ENCODE data around the gene FAM89B. TPM values are rescaled to one million over a fixed set of nuclear protein-coding genes. Genes with fewer than 3 reads are reported as not detected.
A peak's percentile ranks its signal among the peaks of the same experiment; 100 is the strongest.

The FAM89B gene
- total RNA-seq, 1 donor from 2014 or later: 47.5 TPM

DNA sequence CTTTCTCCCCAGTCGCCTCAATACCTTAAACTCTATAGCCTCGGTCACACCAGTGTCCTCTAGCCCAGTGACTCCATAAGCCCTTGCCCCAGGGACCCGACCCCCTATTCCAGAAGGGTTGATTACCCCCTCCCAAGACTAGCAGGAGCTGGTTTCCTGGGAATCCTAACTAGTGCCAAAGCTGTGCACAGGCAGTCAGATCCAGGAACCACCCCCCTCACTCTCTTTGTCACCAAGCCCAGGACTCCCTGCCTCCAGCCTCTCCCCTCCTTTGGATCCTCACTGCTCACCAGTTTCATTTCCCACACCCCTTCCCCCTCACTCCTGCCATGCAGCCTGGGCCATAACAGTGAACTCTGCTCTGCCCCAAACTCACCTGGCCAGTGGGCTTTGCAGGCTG lies 23.9 kb upstream of the FAM89B start:
- Mint-ChIP-seq H3K27ac (ENCODE audit: unreplicated experiment) (no peak overlapping the region), H3K27me3 (ENCODE audit: low read depth, unreplicated experiment) (peaks cover 48% of the 10 kb centered on the region), H3K4me3 (ENCODE audit: unreplicated experiment) (no peak overlapping the region), H3K36me3 (ENCODE audit: low read depth, unreplicated experiment) (peaks cover 32% of the 10 kb centered on the region), H3K9me3 (ENCODE audit: unreplicated experiment) (peaks cover 9% of the 10 kb centered on the region), H3K4me1 (ENCODE audit: low read depth, unreplicated experiment) (peaks cover 2% of the 10 kb centered on the region)
- no peak overlapping the region for H3K4me3 ChIP-seq (ENCODE audit: insufficient read depth, low read depth, low read length)
- TF ChIP-seq CTCF (IDR thresholded peaks at IDR 0.05; ENCODE audit: insufficient read depth, low read depth, low read length) (no peak), EZH2 (IDR thresholded peaks at IDR 0.05; ENCODE audit: insufficient read depth, low read length) (no peak)
- H2AFZ ChIP-seq (ENCODE audit: low read depth, low read length): no peak overlapping the region
- H3K4me1 ChIP-seq (ENCODE audit: insufficient read depth, low read length): no peaks in the 10 kb centered on the region
- no peak overlapping the region for H3K27ac ChIP-seq (ENCODE audit: low read depth, low read length)
- DNase-seq (ENCODE audit: low read depth) (no peak), FAIRE-seq (no peak)
- no peaks in the 10 kb centered on the region for H3K9me3 ChIP-seq (ENCODE audit: insufficient read depth, low read depth, low read length)
- H3K9ac ChIP-seq (ENCODE audit: low read length): no peak overlapping the region
- H3K27me3 ChIP-seq (ENCODE audit: insufficient read depth, low read length): no peaks in the 10 kb centered on the region
- H3K4me2 ChIP-seq (ENCODE audit: low read length): no peak overlapping the region
- H3K36me3 ChIP-seq (ENCODE audit: insufficient read depth, low read length): peaks cover 21% of the 10 kb centered on the region
- peaks cover 79% of the 10 kb centered on the region for H4K20me1 ChIP-seq (ENCODE audit: insufficient read depth, low read length)
- H3K79me2 ChIP-seq (ENCODE audit: insufficient read depth, low read length): peaks cover 6% of the 10 kb centered on the region

GRCh38 chr11:65549096-65549495 lies 23.2 kb upstream of the FAM89B start:
- no peak overlapping the region for H3K9ac ChIP-seq (ENCODE audit: low read length)
- peaks cover 29% of the 10 kb centered on the region for H3K36me3 Mint-ChIP-seq (ENCODE audit: low read depth, unreplicated experiment)
- TF ChIP-seq CTCF (IDR thresholded peaks at IDR 0.05; ENCODE audit: insufficient read depth, low read depth, low read length) (no peak), EZH2 (IDR thresholded peaks at IDR 0.05; ENCODE audit: insufficient read depth, low read length) (no peak)
- H3K4me3 Mint-ChIP-seq (ENCODE audit: unreplicated experiment): peak overlapping the region; percentile 71
- peaks cover 44% of the 10 kb centered on the region for H3K27me3 Mint-ChIP-seq (ENCODE audit: low read depth, unreplicated experiment)
- no peak overlapping the region for H3K4me2 ChIP-seq (ENCODE audit: low read length)
- H3K9me3 ChIP-seq (ENCODE audit: insufficient read depth, low read depth, low read length): no peaks in the 10 kb centered on the region
- no peak overlapping the region for H3K4me3 ChIP-seq (ENCODE audit: insufficient read depth, low read depth, low read length)
- H3K4me1 ChIP-seq (ENCODE audit: insufficient read depth, low read length): peaks cover 4% of the 10 kb centered on the region
- H3K4me1 Mint-ChIP-seq (ENCODE audit: low read depth, unreplicated experiment): peaks cover 2% of the 10 kb centered on the region
- peaks cover 21% of the 10 kb centered on the region for H3K36me3 ChIP-seq (ENCODE audit: insufficient read depth, low read length)
- DNase-seq (ENCODE audit: low read depth) (no peak), FAIRE-seq (no peak)
- no peak overlapping the region for H3K27ac ChIP-seq (ENCODE audit: low read depth, low read length)
- no peak overlapping the region for H2AFZ ChIP-seq (ENCODE audit: low read depth, low read length)
- no peak overlapping the region for H3K27ac Mint-ChIP-seq (ENCODE audit: unreplicated experiment)
- no peaks in the 10 kb centered on the region for H3K27me3 ChIP-seq (ENCODE audit: insufficient read depth, low read length)
- H4K20me1 ChIP-seq (ENCODE audit: insufficient read depth, low read length): peaks cover 78% of the 10 kb centered on the region
- H3K79me2 ChIP-seq (ENCODE audit: insufficient read depth, low read length): peaks cover 10% of the 10 kb centered on the region
- peaks cover 9% of the 10 kb centered on the region for H3K9me3 Mint-ChIP-seq (ENCODE audit: unreplicated experiment)

GRCh38 chr11:65551572-65552387 lies 20.6 kb upstream of the FAM89B start:
- peaks cover 23% of the 10 kb centered on the region for H3K36me3 Mint-ChIP-seq (ENCODE audit: low read depth, unreplicated experiment)
- FAIRE-seq: no peak
- peaks cover 19% of the 10 kb centered on the region for H3K36me3 ChIP-seq (ENCODE audit: insufficient read depth, low read length)
- H3K27me3 Mint-ChIP-seq (ENCODE audit: low read depth, unreplicated experiment): peaks cover 33% of the 10 kb centered on the region
- no peak for DNase-seq (ENCODE audit: low read depth)
- no peak overlapping the region for H3K4me2 ChIP-seq (ENCODE audit: low read length)
- no peak overlapping the region for H3K4me3 ChIP-seq (ENCODE audit: insufficient read depth, low read depth, low read length)
- H3K27ac ChIP-seq (ENCODE audit: low read depth, low read length): no peak overlapping the region
- H3K4me3 Mint-ChIP-seq (ENCODE audit: unreplicated experiment): no peak overlapping the region
- no peak overlapping the region for H3K9ac ChIP-seq (ENCODE audit: low read length)
- peaks cover 36% of the 10 kb centered on the region for H3K79me2 ChIP-seq (ENCODE audit: insufficient read depth, low read length)
- no peak overlapping the region for H3K27ac Mint-ChIP-seq (ENCODE audit: unreplicated experiment)
- no peaks in the 10 kb centered on the region for H3K9me3 ChIP-seq (ENCODE audit: insufficient read depth, low read depth, low read length)
- H3K4me1 ChIP-seq (ENCODE audit: insufficient read depth, low read length): peaks cover 31% of the 10 kb centered on the region
- peaks cover 13% of the 10 kb centered on the region for H3K4me1 Mint-ChIP-seq (ENCODE audit: low read depth, unreplicated experiment)
- H2AFZ ChIP-seq (ENCODE audit: low read depth, low read length): no peak overlapping the region
- H3K27me3 ChIP-seq (ENCODE audit: insufficient read depth, low read length): no peaks in the 10 kb centered on the region
- H4K20me1 ChIP-seq (ENCODE audit: insufficient read depth, low read length): peaks cover 75% of the 10 kb centered on the region
- peaks cover 5% of the 10 kb centered on the region for H3K9me3 Mint-ChIP-seq (ENCODE audit: unreplicated experiment)
- TF ChIP-seq CTCF (IDR thresholded peaks at IDR 0.05; ENCODE audit: insufficient read depth, low read depth, low read length): peak; percentile 9
- no peak for TF ChIP-seq EZH2 (IDR thresholded peaks at IDR 0.05; ENCODE audit: insufficient read depth, low read length)

Measured in astrocyte (in vitro differentiated cells and primary cell).